HCT116 (cell line): ENCODE results near the gene DPPA3. TPM values are rescaled to one million over a fixed set of nuclear protein-coding genes. Genes with fewer than 3 reads are reported as not detected.

ENCODE experiments used
- ATAC-seq: fragments of 200-7000 bp; cut with Tn5 transposase; 2 replicates; pipeline ENCODE4 v1.9.1; 2020; ENCODE audit warnings: mild to moderate bottlenecking, moderate library complexity
- BruUV-seq: library from RNA; stranded (reverse); fragments of 400-500 nt; replicated peaks from 2 replicates; lab custom pipeline; 2021; lab: Mats Ljungman, UMichigan
- CTCF ChIA-PET: fragments of 300-600 bp; sonication (Branson Sonifier 250); formaldehyde crosslinking; loops from one replicate; lab custom pipeline; 2021; ENCODE audit warnings: antibody characterized with exemption; lab: Charles Lee
- POLR2A ChIA-PET: fragments of 300-600, 350-600 bp; sonication (Branson Sonifier 250); formaldehyde crosslinking; loops from one replicate; lab custom pipeline; 2021; ENCODE audit warnings: antibody characterized with exemption; lab: Charles Lee
- RAD21 ChIA-PET, 2 experiments: fragments of 300-600 bp; sonication (Branson Sonifier 250); formaldehyde crosslinking; loops; one replicate each; lab custom pipeline; 2023; ENCODE audit warnings: low total read pairs in 2 of 2; ENCODE audit not compliant: uncharacterized antibody in 2 of 2, unreplicated experiment in 2 of 2, low non-redundant PET in 1 of 2; lab: Charles Lee
- DNase-seq: peaks from one replicate; pipeline ENCODE4 v3.0.0-alpha.2; 2010; ENCODE audit warnings: low read depth, low spot score
- H2AFZ ChIP-seq: fragments of 200-600 bp; shearing (Covaris generic), sonication (generic); 2 replicates; pipeline ENCODE4 v1.6.1; 2017; ENCODE audit warnings: low read depth, mixed run types, mixed read lengths, antibody characterized with exemption, low read length; ENCODE audit not compliant: poor library complexity, severe bottlenecking
- H3K27ac ChIP-seq: 2 replicates; pipeline ENCODE4 v1.5.1; 2012; ENCODE audit warnings: low read depth, low read length
- H3K27me3 ChIP-seq: fragments of 200-600 bp; sonication (generic); 2 replicates; pipeline ENCODE4 v1.6.1; 2016; ENCODE audit warnings: mixed run types, low read length, mixed read lengths; ENCODE audit not compliant: insufficient read depth
- H3K36me3 ChIP-seq, 2 experiments: fragments of 200-500 bp in 1 of 2; fragments of 200-600 bp in 1 of 2; sonication (Bioruptor generic) in 1 of 2; sonication (generic) in 1 of 2; 2 replicates each; pipeline versions ENCODE4 v1.5.1 to v1.6.1; 2014 to 2016; ENCODE audit warnings: low read length in 2 of 2, inconsistent platforms in 1 of 2, mixed read lengths in 1 of 2, mixed run types in 1 of 2; ENCODE audit not compliant: insufficient read depth in 2 of 2, control insufficient read depth in 1 of 2
- H3K4me1 ChIP-seq, 2 experiments: fragments of 200-600 bp in 1 of 2; sonication (generic) in 1 of 2; 2 replicates each; pipeline versions ENCODE4 v1.5.1 to v1.6.1; 2012 to 2017; ENCODE audit warnings: low read length in 2 of 2, inconsistent platforms in 1 of 2, mild to moderate bottlenecking in 1 of 2, mixed read lengths in 1 of 2, mixed run types in 1 of 2, moderate library complexity in 1 of 2; ENCODE audit not compliant: insufficient read depth in 2 of 2, control insufficient read depth in 1 of 2
- H3K4me2 ChIP-seq: fragments of 200-600 bp; sonication (generic); 2 replicates; pipeline ENCODE4 v1.6.1; 2017; ENCODE audit warnings: mixed run types, low read length, mixed read lengths
- H3K4me3 ChIP-seq, 2 experiments: fragments of 200-600 bp in 1 of 2; sonication (generic) in 1 of 2; replicated peaks in 1 of 2; 2 replicates each; pipeline ENCODE4 v1.5.1; 2011 to 2016; ENCODE audit warnings: low read length in 2 of 2, control low read depth in 1 of 2, low read depth in 1 of 2, mild to moderate bottlenecking in 1 of 2, mixed read lengths in 1 of 2, mixed run types in 1 of 2
- H3K79me2 ChIP-seq: fragments of 200-600 bp; sonication (generic); 2 replicates; pipeline ENCODE4 v1.6.1; 2017; ENCODE audit warnings: mild to moderate bottlenecking, mixed run types, low read length, moderate library complexity, mixed read lengths; ENCODE audit not compliant: insufficient read depth
- H3K9ac ChIP-seq: fragments of 200-600 bp; sonication (generic); 2 replicates; pipeline ENCODE4 v1.6.1; 2016; ENCODE audit warnings: low read length, mixed read lengths
- H3K9me2 ChIP-seq: fragments of 200-600 bp; sonication (generic), shearing (Covaris generic); 2 replicates; pipeline ENCODE4 v1.6.1; 2017; ENCODE audit warnings: mixed run types, mild to moderate bottlenecking, moderate library complexity; ENCODE audit not compliant: insufficient read depth
- H3K9me3 ChIP-seq, 2 experiments: fragments of 200-500 bp in 1 of 2; fragments of 200-600 bp in 1 of 2; sonication (Bioruptor generic) in 1 of 2; sonication (generic) in 1 of 2; 2 replicates each; pipeline ENCODE4 v1.6.1; 2014 to 2017; ENCODE audit warnings: low read length in 2 of 2, mixed read lengths in 2 of 2, inconsistent platforms in 1 of 2, low read depth in 1 of 2, mild to moderate bottlenecking in 1 of 2, mixed run types in 1 of 2, moderate library complexity in 1 of 2; ENCODE audit not compliant: control insufficient read depth in 1 of 2, insufficient read depth in 1 of 2
- H4K20me1 ChIP-seq: fragments of 200-600 bp; sonication (generic), shearing (Covaris generic); 2 replicates; pipeline ENCODE4 v1.6.1; 2017; ENCODE audit warnings: mixed run types, mild to moderate bottlenecking, moderate library complexity; ENCODE audit not compliant: insufficient read depth
- CEBPB ChIP-seq: IDR thresholded peaks from 2 replicates; pipeline ENCODE4 v1.6.1; 2012; ENCODE audit warnings: low read depth
- EGR1 ChIP-seq: IDR thresholded peaks from 2 replicates; pipeline ENCODE4 v1.6.1; 2012; ENCODE audit warnings: low read depth
- FOSL1 ChIP-seq: IDR thresholded peaks from 2 replicates; pipeline ENCODE4 v1.6.1; 2012; ENCODE audit warnings: low read depth
- POLR2AphosphoS5 ChIP-seq: IDR thresholded peaks from 2 replicates; pipeline ENCODE4 v1.6.1; 2011; ENCODE audit warnings: mild to moderate bottlenecking, low read depth, low read length, moderate library complexity
- RAD21 ChIP-seq: IDR thresholded peaks from 2 replicates; pipeline ENCODE4 v1.6.1; 2012; ENCODE audit warnings: low read depth, mild to moderate bottlenecking
- SIN3A ChIP-seq: IDR thresholded peaks from 2 replicates; pipeline ENCODE4 v1.6.1; 2012; ENCODE audit warnings: low read depth
- ZFX ChIP-seq: fragments of 450-650 bp; IDR thresholded peaks from 2 replicates; pipeline ENCODE4 v1.6.1; 2017
- intact Hi-C: fragments of 100-400 bp; cut with micrococcal nuclease; formaldehyde crosslinking; loops from 2 replicates; pipeline ENCODE4 v1.10.0; 2022
- total RNA-seq: library from RNA; stranded (reverse); gene quantifications from one replicate; pipeline ENCODE4 v1.2.1, GENCODE V29; 2021; ENCODE audit not compliant: unreplicated experiment
- TF ChIP-seq, protein P1 (sequence below): IDR thresholded peaks from 2 replicates; pipeline ENCODE4 v1.6.1; 2012
- TF ChIP-seq, protein P2 (sequence below), 3 experiments: fragments of 200-600 bp in 1 of 3; sonication (generic) in 1 of 3; IDR thresholded peaks in 2 of 3; conservative IDR thresholded peaks in 1 of 3; 2 replicates each; pipeline ENCODE4 v1.5.1; 2012 to 2017; ENCODE audit warnings: low read depth in 2 of 3, low read length in 2 of 3, antibody characterized with exemption in 1 of 3, borderline replicate concordance in 1 of 3, control low read depth in 1 of 3, mild to moderate bottlenecking in 1 of 3, mixed read lengths in 1 of 3, mixed run types in 1 of 3, moderate library complexity in 1 of 3; ENCODE audit not compliant: insufficient read depth in 1 of 3

Gene DPPA3
- total RNA-seq, 1 experiment from 2014 or later = not detected

GRCh38 chr12:7666595-7666994 is 44.6 kb upstream of the DPPA3 start:
- Histone ChIP-seq H3K4me1 (peaks cover 3% of the 10 kb centered on the region in 2 experiments; a peak in 2 of 4 replicates), H4K20me1 (no peaks in the 10 kb centered on the region), H3K79me2 (no peaks in the 10 kb centered on the region), H2AFZ (no peak overlapping the region), H3K27me3 (no peaks in the 10 kb centered on the region), H3K9me3 (no peaks in the 10 kb centered on the region), H3K4me2 (no peak overlapping the region), H3K27ac (no peak overlapping the region), H3K36me3 (no peaks in the 10 kb centered on the region), H3K9me2 (no peaks in the 10 kb centered on the region), H3K9ac (no peak overlapping the region), H3K4me3 (no peak overlapping the region)
- intact Hi-C loops = no loop called here
- ChIA-PET POLR2A (no interaction called here), RAD21 (interaction anchor here in 1 of 2 experiments (0.7 kb wide), 1 partner anchor 22 kb away, joined by 3 read pairs; no protein-coding TSS in a partner anchor), CTCF (interaction anchor here (1.6 kb wide), 1 partner anchor 141 kb away, joined by 3 read pairs; no protein-coding TSS in a partner anchor)
- TF ChIP-seq, protein P1, sequence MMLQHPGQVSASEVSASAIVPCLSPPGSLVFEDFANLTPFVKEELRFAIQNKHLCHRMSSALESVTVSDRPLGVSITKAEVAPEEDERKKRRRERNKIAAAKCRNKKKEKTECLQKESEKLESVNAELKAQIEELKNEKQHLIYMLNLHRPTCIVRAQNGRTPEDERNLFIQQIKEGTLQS = no peak
- TF ChIP-seq CEBPB = no peak
- no peak for TF ChIP-seq ZFX
- no peak for TF ChIP-seq FOSL1
- no peak for TF ChIP-seq POLR2AphosphoS5
- no peak for TF ChIP-seq RAD21
- no peak for ATAC-seq
- no TSS peak for BruUV-seq
- DNase-seq = no peak

DNA sequence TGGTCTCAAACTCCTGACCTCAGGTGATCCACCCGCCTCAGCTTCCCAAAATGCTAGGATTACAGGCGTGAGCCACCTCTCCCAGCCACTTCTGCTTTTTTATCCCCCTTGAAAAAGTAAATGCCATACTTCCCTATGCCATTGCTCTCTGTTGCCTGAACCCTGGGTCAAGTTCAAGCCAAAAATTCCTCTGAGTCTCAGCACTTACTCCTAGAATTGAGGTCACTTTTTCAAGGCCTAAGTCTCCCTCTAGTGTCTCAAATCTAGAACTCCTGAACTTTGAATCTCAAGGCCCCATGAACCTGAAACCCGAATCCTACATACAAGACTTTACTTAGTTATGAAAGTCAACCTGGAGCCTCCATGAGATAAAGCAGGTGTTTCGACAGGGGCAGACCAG is 44.1 kb upstream of the DPPA3 start:
- peak; percentile 19 for DNase-seq
- Histone ChIP-seq H3K27me3 (no peaks in the 10 kb centered on the region), H4K20me1 (no peaks in the 10 kb centered on the region), H3K9me3 (no peaks in the 10 kb centered on the region), H2AFZ (no peak overlapping the region), H3K4me1 (peaks cover 3% of the 10 kb centered on the region in 2 experiments; a peak in 2 of 4 replicates), H3K9ac (no peak overlapping the region), H3K36me3 (no peaks in the 10 kb centered on the region), H3K4me3 (no peak overlapping the region), H3K9me2 (no peaks in the 10 kb centered on the region), H3K27ac (no peak overlapping the region), H3K79me2 (no peaks in the 10 kb centered on the region), H3K4me2 (no peak overlapping the region)
- RAD21 ChIA-PET = no interaction called here
- ATAC-seq = peak; percentile 75
- intact Hi-C loops = no loop called here
- TF ChIP-seq FOSL1 = no peak
- TF ChIP-seq, protein P2, sequence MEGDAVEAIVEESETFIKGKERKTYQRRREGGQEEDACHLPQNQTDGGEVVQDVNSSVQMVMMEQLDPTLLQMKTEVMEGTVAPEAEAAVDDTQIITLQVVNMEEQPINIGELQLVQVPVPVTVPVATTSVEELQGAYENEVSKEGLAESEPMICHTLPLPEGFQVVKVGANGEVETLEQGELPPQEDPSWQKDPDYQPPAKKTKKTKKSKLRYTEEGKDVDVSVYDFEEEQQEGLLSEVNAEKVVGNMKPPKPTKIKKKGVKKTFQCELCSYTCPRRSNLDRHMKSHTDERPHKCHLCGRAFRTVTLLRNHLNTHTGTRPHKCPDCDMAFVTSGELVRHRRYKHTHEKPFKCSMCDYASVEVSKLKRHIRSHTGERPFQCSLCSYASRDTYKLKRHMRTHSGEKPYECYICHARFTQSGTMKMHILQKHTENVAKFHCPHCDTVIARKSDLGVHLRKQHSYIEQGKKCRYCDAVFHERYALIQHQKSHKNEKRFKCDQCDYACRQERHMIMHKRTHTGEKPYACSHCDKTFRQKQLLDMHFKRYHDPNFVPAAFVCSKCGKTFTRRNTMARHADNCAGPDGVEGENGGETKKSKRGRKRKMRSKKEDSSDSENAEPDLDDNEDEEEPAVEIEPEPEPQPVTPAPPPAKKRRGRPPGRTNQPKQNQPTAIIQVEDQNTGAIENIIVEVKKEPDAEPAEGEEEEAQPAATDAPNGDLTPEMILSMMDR (IDR thresholded peaks at IDR 0.05 in 2 of 3, conservative IDR thresholded peaks at IDR 0.05 in 1 of 3; ENCODE audit: borderline replicate concordance in 1 of 3, insufficient read depth in 1 of 3, low read depth in 2 of 3, low read length in 2 of 3) = peak; percentile 36 to 52 (median 50); a peak in 5 of 6 replicates
- no peak for TF ChIP-seq SIN3A
- TF ChIP-seq RAD21 = peak; percentile 52
- no peak for TF ChIP-seq EGR1
- POLR2A ChIA-PET = no interaction called here
- BruUV-seq = no TSS peak
- CTCF ChIA-PET = interaction anchor here (1.6 kb wide), 1 partner anchor 140 kb away, joined by 3 read pairs; no protein-coding TSS in a partner anchor
